HEK293 (cell line): ENCODE results near the gene COIL.

Source experiments
- CTCF ChIA-PET: fragments of 350-600 bp; formaldehyde crosslinking; extraction: SDS; loops from one replicate; lab custom pipeline; 2021; ENCODE audit warnings: antibody characterized with exemption; lab: Yijun Ruan, JAX
- POLR2A ChIA-PET: fragments of 300-600 bp; formaldehyde crosslinking; extraction: SDS; loops from one replicate; lab custom pipeline; 2020; ENCODE audit warnings: antibody characterized with exemption, inconsistent platforms; lab: Yijun Ruan, JAX
- H3K27ac ChIP-seq: fragments of 200-500 bp; sonication (Bioruptor generic); 2 replicates; pipeline ENCODE4 v1.5.1; 2014; ENCODE audit warnings: low read depth, low read length, control low read depth, inconsistent platforms; ENCODE audit errors: extremely low read depth
- H3K36me3 ChIP-seq, 2 experiments: fragments of 200-500 bp in 1 of 2; sonication (Bioruptor generic) in 1 of 2; 1 replicate in 1 of 2; 2 replicates in 1 of 2; pipeline ENCODE4 v1.5.1; 2014 to 2017; ENCODE audit warnings: inconsistent platforms in 2 of 2, low read length in 2 of 2; ENCODE audit not compliant: control insufficient read depth in 2 of 2, insufficient read depth in 1 of 2
- H3K4me1 ChIP-seq: fragments of 200-500 bp; sonication (Bioruptor generic); 2 replicates; pipeline ENCODE4 v1.5.1; 2014; ENCODE audit warnings: mild to moderate bottlenecking, low read length, inconsistent platforms; ENCODE audit not compliant: control insufficient read depth, insufficient read depth
- H3K4me3 ChIP-seq: 2 replicates; pipeline ENCODE4 v1.5.1; 2011; ENCODE audit warnings: low read depth, mild to moderate bottlenecking, control low read depth, low read length, moderate library complexity
- H3K9me3 ChIP-seq: fragments of 200-500 bp; sonication (Bioruptor generic); 2 replicates; pipeline ENCODE4 v1.5.1; 2014; ENCODE audit warnings: low read depth, low read length, inconsistent platforms; ENCODE audit not compliant: control insufficient read depth, insufficient read depth
- BCL6B ChIP-seq: fragments of 450-650 bp; formaldehyde crosslinking; IDR thresholded peaks from 2 replicates; pipeline ENCODE4 v1.5.1; 2017; ENCODE audit warnings: missing biosample characterization, missing genetic modification characterization
- ELK4 ChIP-seq: IDR thresholded peaks from 2 replicates; pipeline ENCODE4 v1.6.1; 2011; ENCODE audit warnings: mild to moderate bottlenecking, low read depth, low read length, borderline replicate concordance
- OSR2 ChIP-seq: fragments of 450-650 bp; formaldehyde crosslinking; IDR thresholded peaks from 2 replicates; pipeline ENCODE4 v1.5.1; 2016; ENCODE audit warnings: missing biosample characterization, missing genetic modification characterization
- TRIM28 ChIP-seq: IDR thresholded peaks from 2 replicates; pipeline ENCODE4 v1.6.1; 2011; ENCODE audit warnings: low read length, control low read depth, borderline replicate concordance
- ZBTB1 ChIP-seq: fragments of 450-650 bp; formaldehyde crosslinking; IDR thresholded peaks from 2 replicates; pipeline ENCODE4 v1.5.1; 2016; ENCODE audit warnings: missing biosample characterization, missing genetic modification characterization
- ZBTB10 ChIP-seq: fragments of 450-650 bp; formaldehyde crosslinking; IDR thresholded peaks from 2 replicates; pipeline ENCODE4 v1.5.1; 2016; ENCODE audit warnings: missing biosample characterization, missing genetic modification characterization
- ZIC2 ChIP-seq: fragments of 450-650 bp; formaldehyde crosslinking; IDR thresholded peaks from 2 replicates; pipeline ENCODE4 v1.5.1; 2016; ENCODE audit warnings: missing biosample characterization, missing genetic modification characterization
- ZNF114 ChIP-seq: fragments of 450-650 bp; formaldehyde crosslinking; IDR thresholded peaks from 2 replicates; pipeline ENCODE4 v1.5.0; 2017; ENCODE audit warnings: missing biosample characterization, missing genetic modification characterization
- ZNF132 ChIP-seq: fragments of 450-650 bp; formaldehyde crosslinking; IDR thresholded peaks from 2 replicates; pipeline ENCODE4 v1.5.1; 2017; ENCODE audit warnings: missing biosample characterization, missing genetic modification characterization, borderline replicate concordance
- ZNF157 ChIP-seq: fragments of 450-650 bp; formaldehyde crosslinking; IDR thresholded peaks from 2 replicates; pipeline ENCODE4 v1.5.1; 2016; ENCODE audit warnings: missing biosample characterization, missing genetic modification characterization
- ZNF274 ChIP-seq, 2 experiments: fragments of 200-500 bp in 1 of 2; fragments of 450-650 bp in 1 of 2; sonication (Bioruptor generic) in 1 of 2; formaldehyde crosslinking in 1 of 2; IDR thresholded peaks; 2 replicates each; pipeline versions ENCODE4 v1.5.1 to v1.6.1; 2014 to 2016; ENCODE audit warnings: borderline replicate concordance in 1 of 2, inconsistent platforms in 1 of 2, low read length in 1 of 2, missing biosample characterization in 1 of 2, missing genetic modification characterization in 1 of 2
- ZNF341 ChIP-seq: fragments of 450-650 bp; formaldehyde crosslinking; IDR thresholded peaks from 2 replicates; pipeline ENCODE4; 2016; ENCODE audit warnings: low read depth, missing biosample characterization, missing genetic modification characterization
- ZNF404 ChIP-seq: fragments of 450-650 bp; formaldehyde crosslinking; IDR thresholded peaks from 2 replicates; pipeline ENCODE4 v1.5.1; 2017; ENCODE audit warnings: missing biosample characterization, missing genetic modification characterization
- ZNF473 ChIP-seq: fragments of 450-650 bp; formaldehyde crosslinking; IDR thresholded peaks from 2 replicates; pipeline ENCODE4 v1.5.1; 2017; ENCODE audit warnings: missing biosample characterization, missing genetic modification characterization
- ZNF521 ChIP-seq: fragments of 450-650 bp; formaldehyde crosslinking; IDR thresholded peaks from 2 replicates; pipeline ENCODE4 v1.5.1; 2017; ENCODE audit warnings: missing biosample characterization, mild to moderate bottlenecking, missing genetic modification characterization
- ZNF561 ChIP-seq: fragments of 450-650 bp; IDR thresholded peaks from 2 replicates; pipeline ENCODE4 v1.5.1; 2018; ENCODE audit warnings: missing biosample characterization, missing genetic modification characterization, borderline replicate concordance
- ZNF580 ChIP-seq: fragments of 450-650 bp; formaldehyde crosslinking; IDR thresholded peaks from 2 replicates; pipeline ENCODE4 v1.5.1; 2016; ENCODE audit warnings: missing biosample characterization, missing genetic modification characterization
- ZNF596 ChIP-seq: fragments of 450-650 bp; IDR thresholded peaks from 2 replicates; pipeline ENCODE4 v1.5.0; 2018; ENCODE audit warnings: missing biosample characterization, mild to moderate bottlenecking, missing genetic modification characterization, moderate library complexity
- ZNF624 ChIP-seq: fragments of 450-650 bp; formaldehyde crosslinking; IDR thresholded peaks from 2 replicates; pipeline ENCODE4 v1.5.1; 2017; ENCODE audit warnings: missing biosample characterization, missing genetic modification characterization
- ZNF629 ChIP-seq: fragments of 450-650 bp; formaldehyde crosslinking; IDR thresholded peaks from 2 replicates; pipeline ENCODE4 v1.5.1; 2017; ENCODE audit warnings: missing biosample characterization, missing genetic modification characterization
- ZNF701 ChIP-seq: fragments of 450-650 bp; formaldehyde crosslinking; IDR thresholded peaks from 2 replicates; pipeline ENCODE4 v1.5.1; 2016; ENCODE audit warnings: missing biosample characterization, missing genetic modification characterization
- ZNF777 ChIP-seq: fragments of 450-650 bp; formaldehyde crosslinking; IDR thresholded peaks from 2 replicates; pipeline ENCODE4 v1.5.1; 2017; ENCODE audit warnings: missing biosample characterization, missing genetic modification characterization, borderline replicate concordance

The COIL gene

GRCh38 chr17:56926704-56927103 lies 34.1 kb downstream of the COIL start:
- Histone ChIP-seq H3K4me3 (no peak overlapping the region), H3K27ac (no peak overlapping the region), H3K9me3 (no peaks in the 10 kb centered on the region), H3K36me3 (no peaks in the 10 kb centered on the region), H3K4me1 (no peaks in the 10 kb centered on the region)
- TF ChIP-seq ZNF629 (no peak), OSR2 (tag by site-specific recombination) (no peak), ZBTB1 (no peak), TRIM28 (no peak), ZNF473 (no peak), ELK4 (no peak), ZNF274 (IDR thresholded peaks at IDR 0.05; ENCODE audit: low read length) (no peak), ZNF274 (tag by site-specific recombination; IDR thresholded peaks at IDR 0.05; ENCODE audit: borderline replicate concordance) (no peak), ZNF521 (no peak), ZNF157 (tag by site-specific recombination) (no peak), ZNF114 (no peak)
- POLR2A ChIA-PET: no interaction called here
- CTCF ChIA-PET: interaction anchor here (1.0 to 2.5 kb wide), 2 partner anchors 83 to 107 kb away, joined by 4 to 7 read pairs; no protein-coding TSS in a partner anchor

GRCh38 chr17:56926270-56926669 lies 34.6 kb downstream of the COIL start:
- no peaks in the 10 kb centered on the region for H3K9me3 ChIP-seq
- TF ChIP-seq BCL6B (tag by site-specific recombination) (no peak), ZNF596 (tag by site-specific recombination) (no peak), ZNF561 (tag by site-specific recombination) (no peak), ZNF777 (tag by site-specific recombination) (no peak), ZNF580 (tag by site-specific recombination) (no peak), ZNF404 (no peak), ZIC2 (no peak), ZNF624 (tag by site-specific recombination) (no peak), ZNF132 (no peak), ZNF341 (tag by site-specific recombination) (no peak), ZBTB10 (tag by site-specific recombination) (no peak), ZNF701 (tag by site-specific recombination) (no peak)
- TF ChIP-seq, all 188 proteins: peak for 0
- CTCF ChIA-PET: interaction anchor here (0.7 to 2.5 kb wide), 3 partner anchors 83 to 188 kb away, joined by 3 to 7 read pairs (median 4); no protein-coding TSS in a partner anchor
- H3K4me3 ChIP-seq: no peak overlapping the region
- H3K36me3 ChIP-seq: no peaks in the 10 kb centered on the region
- H3K4me1 ChIP-seq: no peaks in the 10 kb centered on the region
- POLR2A ChIA-PET: no interaction called here
- no peak overlapping the region for H3K27ac ChIP-seq
